Pons (tissue), 1 donor: ENCODE measurements around the gene SULT1C2.
"Not testable (repeated sequence)": the region's sequence is repeated elsewhere in the genome, so short reads cannot be mapped to it uniquely, and the experiment has no call there.

ENCODE experiments used
- DNase-seq: peaks from one replicate; pipeline ENCODE4 v3.0.0-alpha.2; 2016; ENCODE audit warnings: low spot score

SULT1C2 gene

DNA sequence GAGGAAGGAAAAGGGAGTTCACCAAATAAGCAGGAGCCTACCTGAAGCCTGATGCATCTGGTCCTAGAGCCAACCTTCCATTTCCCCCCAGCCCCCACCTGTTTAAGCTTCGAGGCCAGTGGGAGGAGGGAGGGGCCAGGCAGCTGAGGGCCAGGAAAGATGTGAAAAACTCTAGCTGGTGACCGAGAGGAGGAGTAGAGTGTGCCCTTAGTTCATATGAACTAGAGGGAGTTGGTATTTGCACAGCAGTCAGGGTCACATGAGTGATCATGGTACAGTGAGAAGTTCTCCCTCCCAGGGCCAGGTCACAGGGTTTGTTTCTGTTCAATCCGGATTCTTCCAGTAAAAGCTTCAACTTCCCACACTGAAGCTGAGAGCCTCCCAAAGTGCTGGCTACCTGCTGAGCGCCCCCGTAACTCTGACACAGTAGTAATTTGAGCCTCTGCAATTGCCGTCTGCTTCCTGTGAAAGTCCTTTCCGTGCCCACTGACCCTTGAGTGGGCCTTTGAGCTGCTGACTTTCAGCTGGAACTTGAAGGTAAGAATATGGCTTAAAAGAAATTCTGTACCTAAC is at the start of gene SULT1C2:
Gene SULT1C2, plus strand, starts transcription at position 362 of the 573 bp plus-strand sequence. CDS start 4,773 bp downstream, outside the sequence.
- DNase-seq: peak; percentile 19

- no peak for DNase-seq
Observed at GRCh38 chr2:108239786-108240185, 48.9 kb upstream of the SULT1C2 start, which contains the start of gene SULT1C3. Gene SULT1C3, plus strand, starts transcription at chr2:108239968. Its CDS starts 7,227 bp downstream, at chr2:108247195.

GRCh38 chr2:108240966-108241365 is 47.7 kb upstream of the SULT1C2 start:
- no peak for DNase-seq

- no peak for DNase-seq
Observed at GRCh38 chr2:108243566-108243965, 45.1 kb upstream of the SULT1C2 start.

DNA sequence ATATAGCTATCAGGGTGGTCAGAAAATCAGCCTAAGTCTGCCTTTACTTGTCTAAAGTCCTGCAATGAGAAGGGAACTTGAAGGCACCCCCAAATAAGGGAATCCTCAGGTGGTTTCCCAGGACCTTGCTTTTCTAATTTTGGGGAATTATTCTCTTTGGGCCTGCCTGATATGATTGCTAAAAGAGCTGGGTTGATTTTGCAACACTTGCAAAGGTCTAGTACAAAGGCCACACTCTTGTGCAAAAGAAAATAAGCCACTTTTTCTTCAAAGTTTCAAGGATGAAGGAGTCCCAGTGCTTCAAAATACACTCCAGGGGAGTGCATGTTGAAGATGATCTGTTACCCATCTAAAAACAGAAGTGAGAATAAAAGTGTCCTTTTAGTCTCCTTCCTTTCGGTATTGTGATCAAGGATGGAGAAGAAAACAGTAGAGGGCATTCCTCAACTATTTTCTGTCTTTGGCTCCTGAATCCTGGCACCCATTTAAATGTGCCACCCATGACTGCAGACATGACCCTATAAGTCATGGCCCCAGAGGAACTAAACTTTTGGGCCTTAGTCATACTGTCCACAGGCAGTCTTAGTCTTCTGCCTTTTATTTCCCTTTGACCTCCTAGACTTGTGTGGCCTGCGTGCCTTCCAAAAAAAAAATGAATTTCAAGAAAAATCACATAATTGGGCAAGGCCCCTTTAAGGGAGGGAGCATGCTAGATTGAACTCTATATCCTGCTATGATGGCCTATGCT is 43.9 kb upstream of the SULT1C2 start:
- no peak for DNase-seq

DNA sequence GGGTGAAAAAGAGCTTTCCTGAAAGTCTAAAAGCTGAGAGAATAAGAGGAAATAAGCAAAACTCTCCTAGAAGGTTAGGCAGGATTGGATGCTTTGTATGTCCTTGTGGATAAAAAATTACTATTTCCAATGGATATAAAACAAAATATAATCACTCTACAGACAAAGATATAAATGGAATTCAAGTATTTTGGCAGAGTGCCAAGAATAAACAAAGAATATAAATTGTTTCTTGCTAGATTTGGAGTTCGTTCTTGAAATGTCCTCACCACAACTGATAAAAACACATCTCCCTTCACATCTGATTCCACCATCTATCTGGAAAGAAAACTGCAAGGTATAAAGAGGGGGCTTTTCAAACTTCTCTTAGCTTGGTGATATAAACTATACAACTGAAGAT is 35.6 kb upstream of the SULT1C2 start:
- no peak for DNase-seq

- DNase-seq: no peak
Observed at GRCh38 chr2:108257757-108258331, 30.9 kb upstream of the SULT1C2 start.

- DNase-seq: no peak
Observed at GRCh38 chr2:108260773-108261172, 27.9 kb upstream of the SULT1C2 start.

GRCh38 chr2:108262036-108262435 is 26.7 kb upstream of the SULT1C2 start:
- DNase-seq: no peak

GRCh38 chr2:108263401-108263800 is 25.3 kb upstream of the SULT1C2 start:
- no peak for DNase-seq

GRCh38 chr2:108266218-108266617 is 22.5 kb upstream of the SULT1C2 start:
- DNase-seq: no peak

DNA sequence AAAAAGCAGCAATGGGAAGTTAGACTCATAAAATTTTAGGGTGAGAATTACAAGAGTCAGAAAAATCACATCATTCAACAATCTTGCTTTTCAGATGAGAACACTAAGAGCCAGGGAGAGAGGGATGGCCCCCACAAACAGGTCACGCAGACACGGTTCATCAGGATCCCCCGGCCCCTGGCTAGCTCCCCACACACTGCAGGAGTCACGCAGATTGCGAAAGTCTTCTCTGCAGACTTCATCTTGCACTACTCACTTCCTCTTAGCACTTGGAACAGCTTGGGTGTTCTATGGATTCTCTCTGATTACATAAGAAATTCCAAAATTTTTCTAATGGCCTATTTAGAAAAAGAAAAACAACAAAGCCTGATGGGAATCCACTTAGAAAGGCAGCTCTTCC is 21.6 kb upstream of the SULT1C2 start:
- DNase-seq: peak; percentile 52

- no peak for DNase-seq
Observed at GRCh38 chr2:108268001-108268400, 20.7 kb upstream of the SULT1C2 start.

GRCh38 chr2:108270346-108270745 is 18.3 kb upstream of the SULT1C2 start:
- no peak for DNase-seq

- DNase-seq: no peak
Observed at GRCh38 chr2:108270768-108271506, 17.8 kb upstream of the SULT1C2 start.

- DNase-seq: no peak
Observed at GRCh38 chr2:108271691-108272253, 16.9 kb upstream of the SULT1C2 start.

DNA sequence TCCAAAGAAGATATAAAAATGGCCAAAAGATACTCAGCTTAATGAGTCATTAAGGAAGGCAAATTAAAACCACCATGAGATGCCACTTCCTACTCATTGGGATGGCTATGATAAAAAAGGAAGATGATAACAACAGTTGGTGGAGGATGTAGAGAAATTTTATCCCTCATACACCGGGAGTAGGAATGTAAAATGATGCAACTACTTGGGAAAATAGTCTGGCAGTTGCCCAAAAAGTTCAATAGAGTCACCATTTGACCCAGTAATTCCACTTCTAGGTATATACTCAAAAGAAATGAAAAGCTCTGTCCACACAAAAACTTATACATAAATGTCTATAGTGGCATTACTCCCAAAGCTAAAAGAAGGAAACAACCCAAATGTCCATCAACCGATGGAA is 10.1 kb upstream of the SULT1C2 start:
- no peak for DNase-seq

GRCh38 chr2:108279468-108279867 is 9.2 kb upstream of the SULT1C2 start:
- DNase-seq: no peak

- no peak for DNase-seq
Observed at GRCh38 chr2:108280466-108280865, 8.2 kb upstream of the SULT1C2 start.

- not testable (repeated sequence) for DNase-seq
Observed at GRCh38 chr2:108284566-108284965, 4.1 kb upstream of the SULT1C2 start.

GRCh38 chr2:108285616-108286015 is 3.1 kb upstream of the SULT1C2 start:
- no peak for DNase-seq

DNA sequence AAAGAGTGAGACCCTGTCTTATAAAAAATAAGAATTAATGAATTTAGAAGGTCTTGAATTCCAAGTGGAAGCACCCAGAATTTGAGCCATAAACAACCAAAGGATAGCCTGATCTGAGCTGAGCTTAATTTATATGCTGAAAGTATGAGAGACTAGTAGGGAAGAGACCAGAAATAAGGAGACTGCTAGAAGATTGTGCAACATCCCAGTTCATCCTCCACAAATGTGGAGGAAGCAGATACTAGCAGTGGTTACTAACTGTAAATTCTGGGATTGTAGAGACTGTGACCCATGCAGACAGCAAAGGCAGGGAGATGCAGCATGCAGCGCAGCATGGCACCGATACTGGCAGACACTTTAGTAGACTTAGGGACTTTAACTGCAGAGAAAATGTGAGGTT is 1.5 kb upstream of the SULT1C2 start:
- DNase-seq: no peak
